CD4-positive, CD25-positive, alpha-beta regulatory T cell (primary cell): ENCODE data around the gene DDR1. TPM values are rescaled to one million over a fixed set of nuclear protein-coding genes. Genes with fewer than 3 reads are reported as not detected.
A peak's percentile ranks its signal among the peaks of the same experiment; 100 is the strongest.

Experiments used
- ATAC-seq, 2 donors: fragments of 150-1000 bp; cut with Tn5 transposase; one replicate each; pipeline ENCODE4 v1.10.0; 2021; ENCODE audit warnings: low read depth in 2 of 2, moderate number of reproducible peaks in 2 of 2, moderate library complexity in 1 of 2
- DNase-seq, 3 donors: peaks; one replicate each; pipeline versions ENCODE4 v3.0.0 to v3.0.0-alpha.2; 2012 to 2022; ENCODE audit warnings: mixed read lengths in 1 of 3
- H3K27ac ChIP-seq: one replicate; pipeline ENCODE4 v1.7.0; 2013; ENCODE audit warnings: mild to moderate bottlenecking, low read length; ENCODE audit not compliant: insufficient read depth, poor library complexity, severe bottlenecking
- H3K27me3 ChIP-seq: one replicate; pipeline ENCODE4 v1.7.0; 2013; ENCODE audit warnings: low read length; ENCODE audit not compliant: control insufficient read depth, insufficient read depth
- H3K36me3 ChIP-seq: one replicate; pipeline ENCODE4 v1.7.0; 2013; ENCODE audit warnings: mild to moderate bottlenecking, low read length, moderate library complexity; ENCODE audit not compliant: control insufficient read depth, insufficient read depth
- H3K4me1 ChIP-seq: 2 replicates; pipeline ENCODE4 v1.7.0; 2013; ENCODE audit warnings: mild to moderate bottlenecking, low read length; ENCODE audit not compliant: insufficient read depth, control insufficient read depth, poor library complexity, severe bottlenecking
- H3K4me3 ChIP-seq: one replicate; pipeline ENCODE4 v1.7.0; 2013; ENCODE audit warnings: low read depth, mild to moderate bottlenecking, low read length, moderate library complexity
- H3K9me3 ChIP-seq, 2 experiments: 1 replicate in 1 of 2; 2 replicates in 1 of 2; pipeline ENCODE4 v1.7.0; 2013; ENCODE audit warnings: low read length in 2 of 2, mild to moderate bottlenecking in 1 of 2, moderate library complexity in 1 of 2; ENCODE audit not compliant: control insufficient read depth in 2 of 2
- H3K27ac Mint-ChIP-seq, 3 donors: one replicate each; pipeline ENCODE4 v1.8.0; 2020 to 2022; ENCODE audit warnings: mild to moderate bottlenecking in 3 of 3, mixed read lengths in 3 of 3, moderate library complexity in 2 of 3
- H3K27me3 Mint-ChIP-seq: one replicate; pipeline ENCODE4 v1.8.0; 2022; ENCODE audit warnings: mild to moderate bottlenecking, mixed read lengths
- H3K36me3 Mint-ChIP-seq: one replicate; pipeline ENCODE4 v1.8.0; 2020; ENCODE audit warnings: mixed read lengths
- H3K4me1 Mint-ChIP-seq, 4 donors: one replicate each; pipeline ENCODE4 v1.8.0; 2020 to 2022; ENCODE audit warnings: mixed read lengths in 4 of 4, mild to moderate bottlenecking in 1 of 4
- H3K4me3 Mint-ChIP-seq, 4 donors: one replicate each; pipeline ENCODE4 v1.8.0; 2020 to 2022; ENCODE audit warnings: mild to moderate bottlenecking in 4 of 4, mixed read lengths in 4 of 4, moderate library complexity in 3 of 4
- H3K9me3 Mint-ChIP-seq, 7 donors: one replicate each; pipeline ENCODE4 v1.8.0; 2020 to 2022; ENCODE audit warnings: mixed read lengths in 7 of 7, mild to moderate bottlenecking in 3 of 7, moderate library complexity in 2 of 7
- polyA plus RNA-seq, 4 donors: library from polyadenylated mRNA; unstranded; fragments of 300-500 nt; fragmentation: Illumina TruSeq; gene quantifications; one replicate each; pipeline ENCODE4 v1.2.3, GENCODE V29; 2021
- total RNA-seq: library from RNA; stranded (reverse); gene quantifications from one replicate; pipeline ENCODE4 v1.2.3, GENCODE V29; 2022

Gene DDR1
- total and polyA plus RNA-seq, 5 donors from 2014 or later, result 1.2 to 5.0 (median 2.3) TPM

DNA sequence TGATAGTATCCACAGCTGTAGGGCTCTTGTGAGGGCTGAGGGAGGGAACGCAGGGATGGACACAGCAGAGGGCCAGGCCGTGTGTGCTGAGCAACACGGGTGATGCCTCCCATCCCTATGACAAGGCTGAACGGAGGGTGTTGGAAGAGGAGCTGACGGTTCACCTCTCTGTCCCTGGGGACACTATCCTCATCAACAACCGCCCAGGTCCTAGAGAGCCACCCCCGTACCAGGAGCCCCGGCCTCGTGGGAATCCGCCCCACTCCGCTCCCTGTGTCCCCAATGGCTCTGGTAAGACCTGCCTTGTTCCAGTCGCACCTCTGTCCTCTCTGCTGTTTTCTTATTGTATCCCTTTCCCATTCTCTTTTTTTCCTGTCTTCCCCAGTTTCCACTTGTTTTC is 10.1 kb downstream of the DDR1 start:
- ATAC-seq (no peak), DNase-seq (no peak)
- Histone ChIP-seq H3K4me3 (no peak overlapping the region), H3K27ac (no peak overlapping the region), H3K4me1 (no peaks in the 10 kb centered on the region), H3K27me3 (no peaks in the 10 kb centered on the region), H3K9me3 (no peaks in the 10 kb centered on the region), H3K36me3 (peaks cover 2% of the 10 kb centered on the region)
- peak overlapping the region in 1 of 3 donors; percentile 5 for H3K27ac Mint-ChIP-seq
- peaks cover 36% of the 10 kb centered on the region for H3K36me3 Mint-ChIP-seq
- peaks cover 7% of the 10 kb centered on the region for H3K27me3 Mint-ChIP-seq
- H3K4me1 Mint-ChIP-seq, result peaks cover 0 to 3% (median 0%) of the 10 kb centered on the region in 4 donors
- H3K9me3 Mint-ChIP-seq, result no peaks in the 10 kb centered on the region
- no peak overlapping the region for H3K4me3 Mint-ChIP-seq

DNA sequence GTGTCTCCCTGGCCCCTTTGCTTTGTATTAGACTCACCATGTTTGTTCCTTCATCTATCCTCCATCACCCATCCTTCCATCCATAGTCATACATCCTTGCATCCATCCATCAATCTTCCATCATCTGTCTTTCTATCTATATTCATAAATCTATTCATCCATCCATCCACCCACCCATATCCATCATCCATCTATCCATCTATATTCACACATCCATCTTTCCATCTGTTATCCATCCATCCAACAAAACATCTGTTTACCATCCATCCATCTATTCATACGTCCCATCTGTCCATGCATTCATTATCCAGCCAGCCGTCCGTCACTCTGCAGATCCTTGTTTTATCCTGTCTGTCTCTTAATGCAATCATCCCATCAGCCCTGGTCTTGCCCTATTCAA is 10.6 kb downstream of the DDR1 start:
- H3K4me1 Mint-ChIP-seq, result peaks cover 0 to 3% (median 0%) of the 10 kb centered on the region in 4 donors
- no peaks in the 10 kb centered on the region for H3K9me3 Mint-ChIP-seq
- H3K36me3 Mint-ChIP-seq, result peaks cover 32% of the 10 kb centered on the region
- H3K36me3 ChIP-seq, result no peaks in the 10 kb centered on the region
- H3K4me3 ChIP-seq, result no peak overlapping the region
- H3K27me3 Mint-ChIP-seq, result peaks cover 4% of the 10 kb centered on the region
- ATAC-seq (no peak), DNase-seq (no peak)
- H3K4me3 Mint-ChIP-seq, result no peak overlapping the region
- H3K9me3 ChIP-seq, result no peaks in the 10 kb centered on the region
- peak overlapping the region in 1 of 3 donors; percentile 34 for H3K27ac Mint-ChIP-seq
- H3K27ac ChIP-seq, result no peak overlapping the region
- no peaks in the 10 kb centered on the region for H3K4me1 ChIP-seq
- H3K27me3 ChIP-seq, result no peaks in the 10 kb centered on the region

DNA sequence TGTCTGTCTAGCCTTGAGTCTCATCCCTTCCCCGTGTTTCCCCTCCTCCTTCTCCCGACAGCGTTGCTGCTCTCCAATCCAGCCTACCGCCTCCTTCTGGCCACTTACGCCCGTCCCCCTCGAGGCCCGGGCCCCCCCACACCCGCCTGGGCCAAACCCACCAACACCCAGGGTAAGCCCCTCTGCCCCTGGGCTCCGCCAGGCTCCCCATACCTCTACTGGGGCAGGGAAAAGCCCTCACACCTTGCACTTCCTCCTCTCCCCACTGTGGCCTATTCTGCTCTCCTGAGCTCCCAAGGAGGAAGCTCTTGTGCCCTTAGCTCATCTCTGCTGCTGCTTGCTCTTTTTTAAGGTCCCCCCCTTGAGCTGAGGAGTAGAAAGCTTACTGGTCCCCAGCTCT is 11.0 kb downstream of the DDR1 start:
- Mint-ChIP-seq H3K27me3 (peaks cover 4% of the 10 kb centered on the region), H3K4me3 (no peak overlapping the region), H3K36me3 (peaks cover 28% of the 10 kb centered on the region), H3K9me3 (no peaks in the 10 kb centered on the region), H3K27ac (no peak overlapping the region), H3K4me1 (peaks cover 0 to 1% (median 0%) of the 10 kb centered on the region in 4 donors)
- DNase-seq (no peak), ATAC-seq (no peak)
- Histone ChIP-seq H3K27ac (no peak overlapping the region), H3K4me1 (no peaks in the 10 kb centered on the region), H3K4me3 (no peak overlapping the region), H3K36me3 (no peaks in the 10 kb centered on the region), H3K9me3 (no peaks in the 10 kb centered on the region), H3K27me3 (no peaks in the 10 kb centered on the region)

DNA sequence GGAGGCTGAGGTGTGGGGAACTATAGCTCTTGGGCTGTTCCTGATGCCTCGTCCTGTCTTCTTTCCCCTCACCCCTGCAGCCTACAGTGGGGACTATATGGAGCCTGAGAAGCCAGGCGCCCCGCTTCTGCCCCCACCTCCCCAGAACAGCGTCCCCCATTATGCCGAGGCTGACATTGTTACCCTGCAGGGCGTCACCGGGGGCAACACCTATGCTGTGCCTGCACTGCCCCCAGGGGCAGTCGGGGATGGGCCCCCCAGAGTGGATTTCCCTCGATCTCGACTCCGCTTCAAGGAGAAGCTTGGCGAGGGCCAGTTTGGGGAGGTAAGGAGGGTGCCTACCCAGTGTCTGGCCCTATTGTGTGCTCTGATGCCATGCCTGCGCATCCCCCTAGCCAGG is 12.2 kb downstream of the DDR1 start:
- no peak overlapping the region for H3K4me3 Mint-ChIP-seq
- peaks cover 4% of the 10 kb centered on the region for H3K27me3 Mint-ChIP-seq
- no peaks in the 10 kb centered on the region for H3K36me3 ChIP-seq

GRCh38 chr6:30897882-30898281 is 13.6 kb downstream of the DDR1 start:
- no peaks in the 10 kb centered on the region for H3K36me3 ChIP-seq
- H3K27ac ChIP-seq, result no peak overlapping the region
- H3K4me3 ChIP-seq, result no peak overlapping the region
- peaks cover 22% of the 10 kb centered on the region for H3K36me3 Mint-ChIP-seq
- ATAC-seq, result no peak
- no peaks in the 10 kb centered on the region for H3K27me3 ChIP-seq
- H3K4me1 Mint-ChIP-seq, result peaks cover 0 to 2% (median 0%) of the 10 kb centered on the region in 4 donors
- no peak overlapping the region for H3K4me3 Mint-ChIP-seq
- no peaks in the 10 kb centered on the region for H3K9me3 Mint-ChIP-seq
- no peak for DNase-seq
- no peaks in the 10 kb centered on the region for H3K9me3 ChIP-seq
- H3K27ac Mint-ChIP-seq, result no peak overlapping the region
- no peaks in the 10 kb centered on the region for H3K4me1 ChIP-seq
- H3K27me3 Mint-ChIP-seq, result peaks cover 9% of the 10 kb centered on the region

More for the DNA sequence above, 12.2 kb downstream of the DDR1 start:
- no peak for ATAC-seq
- Mint-ChIP-seq H3K9me3 (no peaks in the 10 kb centered on the region), H3K36me3 (peaks cover 26% of the 10 kb centered on the region), H3K27ac (peak overlapping the region in 1 of 3 donors; percentile 81), H3K4me1 (no peaks in the 10 kb centered on the region)
- H3K4me3 ChIP-seq, result no peak overlapping the region
- no peaks in the 10 kb centered on the region for H3K27me3 ChIP-seq
- no peaks in the 10 kb centered on the region for H3K4me1 ChIP-seq
- no peak for DNase-seq
- no peak overlapping the region for H3K27ac ChIP-seq
- no peaks in the 10 kb centered on the region for H3K9me3 ChIP-seq

GRCh38 chr6:30898750-30899360 is 14.5 kb downstream of the DDR1 start:
- Mint-ChIP-seq H3K4me1 (peaks cover 0 to 3% (median 0%) of the 10 kb centered on the region in 4 donors), H3K27me3 (peaks cover 10% of the 10 kb centered on the region)

GRCh38 chr6:30900863-30901417 is 16.6 kb downstream of the DDR1 start:
- peaks cover 9% of the 10 kb centered on the region for H3K36me3 Mint-ChIP-seq
- Histone ChIP-seq H3K27me3 (no peaks in the 10 kb centered on the region), H3K36me3 (no peaks in the 10 kb centered on the region), H3K4me3 (no peak overlapping the region), H3K4me1 (no peaks in the 10 kb centered on the region), H3K27ac (no peak overlapping the region), H3K9me3 (no peaks in the 10 kb centered on the region)
- ATAC-seq (no peak), DNase-seq (no peak)
- H3K9me3 Mint-ChIP-seq, result no peaks in the 10 kb centered on the region
- no peak overlapping the region for H3K27ac Mint-ChIP-seq
- H3K27me3 Mint-ChIP-seq, result peaks cover 10% of the 10 kb centered on the region
- no peak overlapping the region for H3K4me3 Mint-ChIP-seq
- H3K4me1 Mint-ChIP-seq, result peaks cover 0 to 3% (median 0%) of the 10 kb centered on the region in 4 donors

More at GRCh38 chr6:30898750-30899360, 14.5 kb downstream of the DDR1 start:
- Mint-ChIP-seq H3K9me3 (no peaks in the 10 kb centered on the region), H3K4me3 (no peak overlapping the region), H3K36me3 (peaks cover 22% of the 10 kb centered on the region), H3K27ac (no peak overlapping the region)
- ATAC-seq (no peak), DNase-seq (no peak)
- no peaks in the 10 kb centered on the region for H3K27me3 ChIP-seq
- H3K27ac ChIP-seq, result no peak overlapping the region
- H3K4me1 ChIP-seq, result no peaks in the 10 kb centered on the region
- H3K4me3 ChIP-seq, result no peak overlapping the region
- H3K36me3 ChIP-seq, result no peaks in the 10 kb centered on the region
- H3K9me3 ChIP-seq, result no peaks in the 10 kb centered on the region

DNA sequence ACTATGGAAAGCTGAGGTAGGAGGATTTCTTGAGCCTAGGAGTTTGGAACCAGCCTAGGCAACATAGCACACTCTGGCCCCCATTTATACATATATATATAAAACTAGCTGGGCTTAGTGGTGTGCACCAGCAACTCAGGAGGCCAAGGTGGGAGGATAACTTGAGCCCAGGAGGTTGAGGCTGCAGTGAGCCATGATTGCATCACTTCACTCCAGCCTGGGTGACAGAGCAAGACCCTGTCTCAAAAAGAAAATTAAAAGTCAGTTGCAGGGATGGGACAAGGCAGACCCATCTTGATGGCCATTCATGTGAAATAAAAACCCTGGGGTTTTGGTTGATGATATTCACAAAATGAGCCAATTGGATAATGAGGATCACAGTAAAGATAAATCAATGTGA is 17.1 kb downstream of the DDR1 start:
- Mint-ChIP-seq H3K4me3 (no peak overlapping the region), H3K27me3 (peaks cover 10% of the 10 kb centered on the region), H3K4me1 (peaks cover 0 to 3% (median 0%) of the 10 kb centered on the region in 4 donors), H3K27ac (no peak overlapping the region), H3K36me3 (peaks cover 8% of the 10 kb centered on the region), H3K9me3 (no peaks in the 10 kb centered on the region)
- H3K9me3 ChIP-seq, result no peaks in the 10 kb centered on the region
- no peaks in the 10 kb centered on the region for H3K4me1 ChIP-seq
- H3K36me3 ChIP-seq, result no peaks in the 10 kb centered on the region
- ATAC-seq, result no peak
- no peak overlapping the region for H3K4me3 ChIP-seq
- no peak overlapping the region for H3K27ac ChIP-seq
- DNase-seq, result no peak
- H3K27me3 ChIP-seq, result no peaks in the 10 kb centered on the region
